ENCODE measurements around the gene CACFD1. TPM values are rescaled to one million over a fixed set of nuclear protein-coding genes. Genes with fewer than 3 reads are reported as not detected.
A peak's percentile ranks its signal among the peaks of the same experiment; 100 is the strongest.

The CACFD1 gene
- total RNA-seq, 2 experiments from 2014 or later, result 16.7 to 17.2 TPM

GRCh38 chr9:133468374-133468773 lies 8.6 kb downstream of the CACFD1 start:
- Histone ChIP-seq H2AFZ (ENCODE audit: low read length) (no peak overlapping the region), H3K9me3 (ENCODE audit: low read length) (no peaks in the 10 kb centered on the region), H3K4me3 (ENCODE audit: low read depth, low read length, poor library complexity, severe bottlenecking) (no peak overlapping the region), H3K79me2 (ENCODE audit: insufficient read depth, low read depth, low read length) (no peaks in the 10 kb centered on the region), H3K36me3 (ENCODE audit: insufficient read depth, low read length) (peaks cover 23% of the 10 kb centered on the region), H3K9me2 (ENCODE audit: insufficient read depth, low read length) (no peaks in the 10 kb centered on the region), H3K27ac (ENCODE audit: low read depth, low read length, poor library complexity, severe bottlenecking) (no peak overlapping the region), H4K20me1 (ENCODE audit: insufficient read depth, low read length) (no peaks in the 10 kb centered on the region), H3K4me1 (ENCODE audit: insufficient read depth, low read length, poor library complexity, severe bottlenecking) (peaks cover under 1% of the 10 kb centered on the region), H3K4me2 (ENCODE audit: low read length) (no peak overlapping the region)
- no TSS peak for BruUV-seq (replicated peaks)
- DNase-seq (ENCODE audit: low spot score), result no peak
- POLR2A ChIA-PET, result interaction anchor here (0.6 kb wide), 1 partner anchor 14 kb away, joined by 3 read pairs; no protein-coding TSS in a partner anchor
- CTCF ChIA-PET (ENCODE audit: unreplicated experiment), result no interaction called here
- intact Hi-C loops (cut with micrococcal nuclease; ENCODE audit: unreplicated experiment), result no loop called here
- no peak for TF ChIP-seq EZH2phosphoT487 (IDR thresholded peaks at IDR 0.05; ENCODE audit: borderline replicate concordance, low read depth, low read length)
- no peak for TF ChIP-seq CTCF (conservative IDR thresholded peaks at IDR 0.05; ENCODE audit: low read length)

- CTCF ChIA-PET (ENCODE audit: unreplicated experiment), result interaction anchor here (0.5 kb wide), 1 partner anchor 15 kb away, joined by 3 read pairs; no protein-coding TSS in a partner anchor
- no peak for DNase-seq (ENCODE audit: low spot score)
- POLR2A ChIA-PET, result interaction anchor here (0.6 kb wide), 1 partner anchor 13 kb away, joined by 3 read pairs; no protein-coding TSS in a partner anchor
- no peak overlapping the region for H3K4me2 ChIP-seq (ENCODE audit: low read length)
- no peaks in the 10 kb centered on the region for H3K9me3 ChIP-seq (ENCODE audit: low read length)
- H3K79me2 ChIP-seq (ENCODE audit: insufficient read depth, low read depth, low read length), result no peaks in the 10 kb centered on the region
- H4K20me1 ChIP-seq (ENCODE audit: insufficient read depth, low read length), result no peaks in the 10 kb centered on the region
- intact Hi-C loops (cut with micrococcal nuclease; ENCODE audit: unreplicated experiment), result no loop called here
- H3K27ac ChIP-seq (ENCODE audit: low read depth, low read length, poor library complexity, severe bottlenecking), result no peak overlapping the region
- H3K4me1 ChIP-seq (ENCODE audit: insufficient read depth, low read length, poor library complexity, severe bottlenecking), result no peaks in the 10 kb centered on the region
- H3K4me3 ChIP-seq (ENCODE audit: low read depth, low read length, poor library complexity, severe bottlenecking), result no peak overlapping the region
- TF ChIP-seq CTCF (conservative IDR thresholded peaks at IDR 0.05; ENCODE audit: low read length), result no peak
- TF ChIP-seq EZH2phosphoT487 (IDR thresholded peaks at IDR 0.05; ENCODE audit: borderline replicate concordance, low read depth, low read length), result no peak
- no peaks in the 10 kb centered on the region for H3K9me2 ChIP-seq (ENCODE audit: insufficient read depth, low read length)
- no TSS peak for BruUV-seq (replicated peaks)
- peaks cover 28% of the 10 kb centered on the region for H3K36me3 ChIP-seq (ENCODE audit: insufficient read depth, low read length)
- no peak overlapping the region for H2AFZ ChIP-seq (ENCODE audit: low read length)
Measured at GRCh38 chr9:133468777-133469421, 9.1 kb downstream of the CACFD1 start.

DNA sequence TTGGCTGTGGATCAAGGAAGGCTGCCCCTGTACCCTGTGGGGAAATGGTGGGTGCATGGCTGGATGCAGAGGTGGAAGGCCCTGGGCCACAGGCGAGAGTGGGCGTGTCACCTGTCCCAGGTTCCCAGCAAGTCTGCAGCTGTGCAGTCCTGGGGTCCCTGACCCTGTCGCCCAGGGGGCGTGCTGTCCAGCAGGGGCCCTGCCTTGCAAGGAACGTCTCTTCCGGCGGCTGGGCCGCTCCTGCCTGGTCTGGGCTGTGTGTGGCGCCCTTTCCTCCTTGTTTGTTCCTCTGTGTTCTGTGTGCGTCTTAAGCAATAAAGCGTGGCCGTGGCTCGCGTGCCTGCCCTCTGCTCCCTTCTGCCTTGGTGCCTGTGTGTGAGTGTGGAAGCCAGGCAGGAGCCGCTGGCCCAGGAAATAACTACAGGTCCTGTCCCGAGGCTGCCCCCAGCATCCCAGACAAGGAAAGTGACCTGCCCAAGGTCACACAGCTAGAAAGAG lies 10.7 kb downstream of the CACFD1 start:
- Histone ChIP-seq H3K4me1 (ENCODE audit: insufficient read depth, low read length, poor library complexity, severe bottlenecking) (no peaks in the 10 kb centered on the region), H4K20me1 (ENCODE audit: insufficient read depth, low read length) (no peaks in the 10 kb centered on the region), H3K36me3 (ENCODE audit: insufficient read depth, low read length) (peaks cover 44% of the 10 kb centered on the region), H2AFZ (ENCODE audit: low read length) (no peak overlapping the region), H3K79me2 (ENCODE audit: insufficient read depth, low read depth, low read length) (no peaks in the 10 kb centered on the region), H3K9me3 (ENCODE audit: low read length) (no peaks in the 10 kb centered on the region), H3K4me3 (ENCODE audit: low read depth, low read length, poor library complexity, severe bottlenecking) (no peak overlapping the region), H3K27ac (ENCODE audit: low read depth, low read length, poor library complexity, severe bottlenecking) (peak overlapping the region; percentile 1), H3K9me2 (ENCODE audit: insufficient read depth, low read length) (no peaks in the 10 kb centered on the region), H3K4me2 (ENCODE audit: low read length) (no peak overlapping the region)
- DNase-seq (ENCODE audit: low spot score), result no peak
- TF ChIP-seq EZH2phosphoT487 (IDR thresholded peaks at IDR 0.05; ENCODE audit: borderline replicate concordance, low read depth, low read length) (no peak), CTCF (conservative IDR thresholded peaks at IDR 0.05; ENCODE audit: low read length) (0 out of 2 replicates have a peak, but pooled peaks have one; percentile 21)
- intact Hi-C loops (cut with micrococcal nuclease; ENCODE audit: unreplicated experiment), result no loop called here
- POLR2A ChIA-PET, result no interaction called here
- BruUV-seq (replicated peaks), result TSS peak; percentile 39
- CTCF ChIA-PET (ENCODE audit: unreplicated experiment), result no interaction called here

Data from OCI-LY7 (cell line).